ENCODE measurements around the gene PRSS38. TPM values are rescaled to one million over a fixed set of nuclear protein-coding genes. Genes with fewer than 3 reads are reported as not detected.

The PRSS38 gene
- total and polyA plus RNA-seq, 2 donors (not counting 1 experiment from before 2014, with no cell fraction given) = not detected

DNA sequence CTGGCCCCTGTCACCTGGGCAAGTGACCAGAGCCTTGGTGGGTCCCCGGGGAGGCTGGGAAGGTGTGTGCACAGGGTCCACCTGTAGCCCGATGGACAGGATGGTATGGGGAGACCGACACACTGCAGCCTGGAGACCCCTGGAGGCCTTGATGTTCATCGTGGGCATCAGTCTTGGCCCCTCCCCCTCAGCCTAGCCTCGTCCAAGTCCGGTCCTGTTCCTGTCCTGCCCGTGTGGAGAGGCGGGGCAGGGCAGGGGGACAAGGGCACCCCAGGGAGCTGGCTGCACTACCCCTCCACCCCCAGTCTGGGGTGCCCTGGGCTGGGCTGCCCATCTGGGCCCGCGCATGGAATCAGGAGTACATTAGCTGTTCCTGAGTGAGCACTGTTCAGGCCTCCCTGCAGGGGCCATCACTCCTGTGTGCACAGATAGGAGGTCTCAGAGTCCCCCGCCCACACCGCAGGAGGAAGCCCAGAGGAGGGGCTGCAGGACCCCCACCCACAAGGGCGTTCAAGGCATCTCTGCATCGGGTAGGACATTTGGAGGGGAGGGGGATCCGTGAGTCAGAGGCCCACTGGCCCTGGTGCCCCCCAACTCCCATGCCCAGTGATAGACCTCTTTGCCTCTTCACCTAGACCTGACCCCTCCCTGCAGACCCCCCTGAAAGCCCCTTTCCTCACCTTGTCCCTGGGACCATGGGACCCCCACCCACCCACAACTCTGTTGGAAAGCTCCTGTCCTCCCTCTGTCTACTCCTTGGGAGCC, 69.1 kb downstream of the PRSS38 start:
- no peak overlapping the region for H3K27ac ChIP-seq (ENCODE audit: insufficient read depth, low read length)
- no peak for DNase-seq (ENCODE audit: low read depth in 2 of 2)
- no peaks in the 10 kb centered on the region for H3K27me3 ChIP-seq (ENCODE audit: control insufficient read depth, insufficient read depth, low read length)
- H3K36me3 ChIP-seq (ENCODE audit: control insufficient read depth, insufficient read depth, low read length) = no peaks in the 10 kb centered on the region
- no peaks in the 10 kb centered on the region for H3K9me3 ChIP-seq (ENCODE audit: control insufficient read depth, insufficient read depth, low read depth, low read length)
- no peak overlapping the region for H2AFZ ChIP-seq (ENCODE audit: low read length)
- no peak overlapping the region for H3K4me3 ChIP-seq (replicated peaks in 1 of 4; ENCODE audit: control extremely low read depth in 1 of 4, insufficient read depth in 1 of 4, low read depth in 3 of 4, low read length in 4 of 4)
- TF ChIP-seq CTCF (conservative IDR thresholded peaks at IDR 0.05 in 1 of 2, IDR thresholded peaks at IDR 0.05 in 1 of 2; ENCODE audit: low read depth in 1 of 2, low read length in 2 of 2) (no peak), EZH2 (IDR thresholded peaks at IDR 0.05; ENCODE audit: low read length, missing control alignments) (no peak)
- H3K79me2 ChIP-seq (ENCODE audit: control insufficient read depth, insufficient read depth, low read length) = no peaks in the 10 kb centered on the region
- H3K4me2 ChIP-seq (ENCODE audit: extremely low read depth, insufficient read depth, low read length) = no peak overlapping the region
- H4K20me1 ChIP-seq (ENCODE audit: control insufficient read depth, extremely low read depth, insufficient read depth, low read length) = no peaks in the 10 kb centered on the region
- H3K9ac ChIP-seq (ENCODE audit: insufficient read depth, low read length) = no peak overlapping the region
- H3K4me1 ChIP-seq (ENCODE audit: control insufficient read depth, extremely low read depth, insufficient read depth, low read length) = peaks cover 2% of the 10 kb centered on the region

GRCh38 chr1:227885135-227885647, 69.7 kb downstream of the PRSS38 start:
- Histone ChIP-seq H3K4me3 (replicated peaks in 1 of 4; ENCODE audit: control extremely low read depth in 1 of 4, insufficient read depth in 1 of 4, low read depth in 3 of 4, low read length in 4 of 4) (no peak overlapping the region), H3K79me2 (ENCODE audit: control insufficient read depth, insufficient read depth, low read length) (no peaks in the 10 kb centered on the region), H4K20me1 (ENCODE audit: control insufficient read depth, extremely low read depth, insufficient read depth, low read length) (no peaks in the 10 kb centered on the region), H3K27ac (ENCODE audit: insufficient read depth, low read length) (no peak overlapping the region), H3K27me3 (ENCODE audit: control insufficient read depth, insufficient read depth, low read length) (no peaks in the 10 kb centered on the region), H3K36me3 (ENCODE audit: control insufficient read depth, insufficient read depth, low read length) (no peaks in the 10 kb centered on the region), H2AFZ (ENCODE audit: low read length) (no peak overlapping the region), H3K4me2 (ENCODE audit: extremely low read depth, insufficient read depth, low read length) (peak overlapping the region; percentile 25), H3K9ac (ENCODE audit: insufficient read depth, low read length) (no peak overlapping the region), H3K9me3 (ENCODE audit: control insufficient read depth, insufficient read depth, low read depth, low read length) (no peaks in the 10 kb centered on the region), H3K4me1 (ENCODE audit: control insufficient read depth, extremely low read depth, insufficient read depth, low read length) (peaks cover 2% of the 10 kb centered on the region)
- TF ChIP-seq CTCF (conservative IDR thresholded peaks at IDR 0.05 in 1 of 2, IDR thresholded peaks at IDR 0.05 in 1 of 2; ENCODE audit: low read depth in 1 of 2, low read length in 2 of 2) = no peak
- TF ChIP-seq EZH2 (IDR thresholded peaks at IDR 0.05; ENCODE audit: low read length, missing control alignments) = no peak
- no peak for DNase-seq (ENCODE audit: low read depth in 2 of 2)

DNA sequence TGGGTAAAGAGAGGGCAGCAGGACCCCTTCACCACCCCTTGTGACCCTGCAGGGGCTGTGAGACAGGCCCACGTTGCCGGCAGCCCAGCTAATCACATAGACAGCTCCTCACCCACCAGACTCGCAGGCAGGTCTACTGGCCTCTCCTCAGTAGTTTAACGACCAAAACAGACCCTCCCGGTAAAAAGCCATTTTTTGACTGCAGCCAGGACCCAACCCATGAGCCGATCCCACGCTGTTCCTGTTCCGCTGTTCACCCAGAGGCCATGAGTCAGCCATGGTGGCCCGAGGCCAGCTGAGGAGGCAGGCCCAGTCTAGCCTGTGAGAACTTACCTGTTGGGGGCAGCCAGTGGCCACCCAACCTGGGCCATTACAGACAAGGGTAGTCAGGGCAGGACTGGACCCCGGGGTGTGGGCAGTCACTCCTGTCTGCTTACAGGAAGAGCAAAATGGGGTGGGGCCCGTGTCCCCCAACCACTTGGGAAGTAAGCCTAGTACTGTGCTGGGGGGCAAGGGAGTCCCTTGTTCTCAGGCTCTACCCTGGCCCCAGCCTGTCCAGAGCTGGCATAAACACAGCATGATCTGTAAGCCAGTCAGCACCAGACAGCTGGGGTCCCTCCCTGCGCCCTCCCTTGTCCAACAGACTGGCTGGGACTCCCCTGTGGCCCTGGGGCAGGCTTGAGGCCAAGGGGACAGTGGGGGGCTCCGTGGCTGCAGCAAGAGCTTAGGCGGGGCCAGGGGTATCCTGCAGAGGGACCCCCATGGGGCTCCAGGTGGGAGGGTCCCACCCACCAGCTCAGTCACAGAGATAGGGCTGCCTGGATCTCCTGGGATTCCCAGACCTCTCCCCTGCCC, 70.4 kb downstream of the PRSS38 start:
- peak overlapping the region; percentile 25 for H3K4me2 ChIP-seq (ENCODE audit: extremely low read depth, insufficient read depth, low read length)
- peaks cover 2% of the 10 kb centered on the region for H3K4me1 ChIP-seq (ENCODE audit: control insufficient read depth, extremely low read depth, insufficient read depth, low read length)
- TF ChIP-seq EZH2 (IDR thresholded peaks at IDR 0.05; ENCODE audit: low read length, missing control alignments) (no peak), CTCF (conservative IDR thresholded peaks at IDR 0.05 in 1 of 2, IDR thresholded peaks at IDR 0.05 in 1 of 2; ENCODE audit: low read depth in 1 of 2, low read length in 2 of 2) (no peak)
- H3K27ac ChIP-seq (ENCODE audit: insufficient read depth, low read length) = no peak overlapping the region
- H3K36me3 ChIP-seq (ENCODE audit: control insufficient read depth, insufficient read depth, low read length) = no peaks in the 10 kb centered on the region
- no peak overlapping the region for H3K4me3 ChIP-seq (replicated peaks in 1 of 4; ENCODE audit: control extremely low read depth in 1 of 4, insufficient read depth in 1 of 4, low read depth in 3 of 4, low read length in 4 of 4)
- H3K9me3 ChIP-seq (ENCODE audit: control insufficient read depth, insufficient read depth, low read depth, low read length) = no peaks in the 10 kb centered on the region
- no peaks in the 10 kb centered on the region for H3K27me3 ChIP-seq (ENCODE audit: control insufficient read depth, insufficient read depth, low read length)
- H3K9ac ChIP-seq (ENCODE audit: insufficient read depth, low read length) = no peak overlapping the region
- peak; percentile 39 to 64 for DNase-seq (ENCODE audit: low read depth in 2 of 2)
- no peaks in the 10 kb centered on the region for H3K79me2 ChIP-seq (ENCODE audit: control insufficient read depth, insufficient read depth, low read length)
- no peak overlapping the region for H2AFZ ChIP-seq (ENCODE audit: low read length)
- no peaks in the 10 kb centered on the region for H4K20me1 ChIP-seq (ENCODE audit: control insufficient read depth, extremely low read depth, insufficient read depth, low read length)

All from fibroblast of lung (primary cell).